Measurements from ENCODE around the gene DUSP22.

Gene DUSP22

GRCh38 chr6:351011-351866 is 59.0 kb downstream of the DUSP22 start:
- peaks cover 16 to 50% (median 37%) of the 10 kb centered on the region in 3 donors for H3K36me3 ChIP-seq
- no peak for DNase-seq
- no peak overlapping the region for H3K4me3 ChIP-seq
- no peaks in the 10 kb centered on the region for H3K27me3 ChIP-seq
- no peak overlapping the region for H3K27ac ChIP-seq
- intact Hi-C loops (cut with DNase I; ENCODE audit: low total_unique reads) = no loop called here
- H3K9me3 ChIP-seq = no peaks in the 10 kb centered on the region
- no peaks in the 10 kb centered on the region for H3K4me1 ChIP-seq
- no peak for TF ChIP-seq CTCF (IDR thresholded peaks at IDR 0.05)

- Histone ChIP-seq H3K4me1 (no peaks in the 10 kb centered on the region), H3K9me3 (no peaks in the 10 kb centered on the region), H3K36me3 (peaks cover 16 to 45% (median 37%) of the 10 kb centered on the region in 3 donors), H3K27me3 (no peaks in the 10 kb centered on the region), H3K27ac (no peak overlapping the region), H3K4me3 (no peak overlapping the region)
- intact Hi-C loops (cut with DNase I; ENCODE audit: low total_unique reads) = no loop called here
- no peak for TF ChIP-seq CTCF (IDR thresholded peaks at IDR 0.05)
- no peak for DNase-seq
Measured at GRCh38 chr6:351867-352289, 59.6 kb downstream of the DUSP22 start.

GRCh38 chr6:352474-352873 is 60.2 kb downstream of the DUSP22 start:
- Histone ChIP-seq H3K36me3 (peaks cover 16 to 39% (median 37%) of the 10 kb centered on the region in 3 donors), H3K9me3 (no peaks in the 10 kb centered on the region), H3K27me3 (no peaks in the 10 kb centered on the region), H3K4me1 (no peaks in the 10 kb centered on the region), H3K4me3 (no peak overlapping the region), H3K27ac (no peak overlapping the region)
- intact Hi-C loops (cut with DNase I; ENCODE audit: low total_unique reads) = no loop called here
- DNase-seq = no peak
- TF ChIP-seq CTCF (IDR thresholded peaks at IDR 0.05) = no peak

GRCh38 chr6:352896-353470 is 60.7 kb downstream of the DUSP22 start:
- H3K4me3 ChIP-seq = no peak overlapping the region
- intact Hi-C loops (cut with DNase I; ENCODE audit: low total_unique reads) = no loop called here
- no peak for DNase-seq
- no peaks in the 10 kb centered on the region for H3K4me1 ChIP-seq
- H3K27ac ChIP-seq = no peak overlapping the region
- no peaks in the 10 kb centered on the region for H3K27me3 ChIP-seq
- H3K36me3 ChIP-seq = peaks cover 16 to 34% (median 32%) of the 10 kb centered on the region in 3 donors
- no peaks in the 10 kb centered on the region for H3K9me3 ChIP-seq
- TF ChIP-seq CTCF (IDR thresholded peaks at IDR 0.05) = no peak

GRCh38 chr6:353642-354614 is 61.6 kb downstream of the DUSP22 start:
- H3K36me3 ChIP-seq = peaks cover 8 to 25% (median 23%) of the 10 kb centered on the region in 3 donors
- no peaks in the 10 kb centered on the region for H3K4me1 ChIP-seq
- no peak overlapping the region for H3K4me3 ChIP-seq
- DNase-seq = no peak
- no peaks in the 10 kb centered on the region for H3K9me3 ChIP-seq
- intact Hi-C loops (cut with DNase I; ENCODE audit: low total_unique reads) = no loop called here
- no peaks in the 10 kb centered on the region for H3K27me3 ChIP-seq
- H3K27ac ChIP-seq = no peak overlapping the region
- TF ChIP-seq CTCF (IDR thresholded peaks at IDR 0.05) = no peak

Data from tibial artery (tissue), 4 donors.